H9 (cell line): ENCODE results near the gene BRS3. TPM values are rescaled to one million over a fixed set of nuclear protein-coding genes. Genes with fewer than 3 reads are reported as not detected.

ENCODE experiments used
- DNase-seq: peaks from one replicate; pipeline ENCODE4 v3.0.0-alpha.2; 2017
- H2AFZ ChIP-seq: one replicate; pipeline ENCODE4 v1.6.1; 2013; ENCODE audit warnings: mild to moderate bottlenecking, low read length, control low read depth, moderate library complexity
- H2AK5ac ChIP-seq: 2 replicates; pipeline ENCODE4 v1.6.1; 2013; ENCODE audit warnings: low read length, control low read depth, mixed read lengths; ENCODE audit not compliant: insufficient read length
- H2BK120ac ChIP-seq: one replicate; pipeline ENCODE4 v1.6.1; 2013; ENCODE audit warnings: low read depth, mild to moderate bottlenecking, low read length, control low read depth, inconsistent platforms; ENCODE audit not compliant: poor library complexity, severe bottlenecking
- H2BK12ac ChIP-seq: 2 replicates; pipeline ENCODE4 v1.6.1; 2013; ENCODE audit warnings: low read length, control low read depth, mixed read lengths, low read depth; ENCODE audit not compliant: insufficient read length
- H2BK15ac ChIP-seq: 2 replicates; pipeline ENCODE4 v1.6.1; 2013; ENCODE audit warnings: low read depth, low read length, control low read depth
- H2BK20ac ChIP-seq: one replicate; pipeline ENCODE4 v1.6.1; 2013; ENCODE audit warnings: low read depth, mild to moderate bottlenecking, low read length, control low read depth, inconsistent platforms; ENCODE audit not compliant: poor library complexity, severe bottlenecking
- H2BK5ac ChIP-seq: 2 replicates; pipeline ENCODE4 v1.6.1; 2013; ENCODE audit warnings: low read length, control low read depth, mixed read lengths; ENCODE audit not compliant: insufficient read length
- H3K14ac ChIP-seq: 2 replicates; pipeline ENCODE4 v1.6.1; 2013; ENCODE audit warnings: low read length, control low read depth; ENCODE audit not compliant: insufficient read depth
- H3K18ac ChIP-seq: 2 replicates; pipeline ENCODE4 v1.6.1; 2013; ENCODE audit warnings: low read depth, mild to moderate bottlenecking, mixed read lengths, low read length, control low read depth; ENCODE audit not compliant: insufficient read length
- H3K23ac ChIP-seq: 2 replicates; pipeline ENCODE4 v1.6.1; 2013; ENCODE audit warnings: low read length, control low read depth, mixed read lengths, low read depth; ENCODE audit not compliant: insufficient read length
- H3K23me2 ChIP-seq: 2 replicates; pipeline ENCODE4 v1.6.1; 2013; ENCODE audit warnings: low read depth, mild to moderate bottlenecking, mixed read lengths, low read length, control low read depth; ENCODE audit not compliant: insufficient read length, poor library complexity, severe bottlenecking
- H3K27ac ChIP-seq: 2 replicates; pipeline ENCODE4 v1.5.1; 2013; ENCODE audit warnings: low read length, control low read depth, mixed read lengths, low read depth; ENCODE audit not compliant: insufficient read length
- H3K27me3 ChIP-seq: 2 replicates; pipeline ENCODE4 v1.6.1; 2013; ENCODE audit warnings: low read length, control low read depth, inconsistent platforms; ENCODE audit not compliant: insufficient read depth
- H3K4ac ChIP-seq: 2 replicates; pipeline ENCODE4 v1.6.1; 2013; ENCODE audit warnings: low read depth, mild to moderate bottlenecking, control low read depth, inconsistent platforms, low read length, moderate library complexity
- H3K4me1 ChIP-seq: 2 replicates; pipeline ENCODE4 v1.6.1; 2013; ENCODE audit warnings: low read length, control low read depth, inconsistent platforms; ENCODE audit not compliant: insufficient read depth
- H3K4me2 ChIP-seq: 2 replicates; pipeline ENCODE4 v1.6.1; 2013; ENCODE audit warnings: low read length, control low read depth, mixed read lengths; ENCODE audit not compliant: insufficient read length, insufficient read depth
- H3K56ac ChIP-seq: 2 replicates; pipeline ENCODE4 v1.6.1; 2013; ENCODE audit warnings: low read depth, mild to moderate bottlenecking, mixed read lengths, low read length, control low read depth; ENCODE audit not compliant: insufficient read length
- H3K79me1 ChIP-seq: 2 replicates; pipeline ENCODE4 v1.6.1; 2013; ENCODE audit warnings: low read depth, mild to moderate bottlenecking, moderate library complexity, low read length, control low read depth, inconsistent platforms; ENCODE audit not compliant: insufficient read depth, poor library complexity, severe bottlenecking
- H3K79me2 ChIP-seq: 2 replicates; pipeline ENCODE4 v1.6.1; 2013; ENCODE audit warnings: low read length, control low read depth, inconsistent platforms; ENCODE audit not compliant: insufficient read depth
- H3K9ac ChIP-seq: 2 replicates; pipeline ENCODE4 v1.6.1; 2013; ENCODE audit warnings: low read length, control low read depth, mixed read lengths; ENCODE audit not compliant: insufficient read length; ENCODE audit errors: extremely low read depth
- H3K9me3 ChIP-seq: one replicate; pipeline ENCODE4 v1.6.1; 2013; ENCODE audit warnings: low read depth, low read length, inconsistent platforms; ENCODE audit not compliant: control insufficient read depth
- H3T11ph ChIP-seq: one replicate; pipeline ENCODE4 v1.6.1; 2013; ENCODE audit warnings: mild to moderate bottlenecking, low read length, control low read depth, inconsistent platforms
- H4K20me1 ChIP-seq: one replicate; pipeline ENCODE4 v1.6.1; 2013; ENCODE audit not compliant: control insufficient read depth, insufficient read length, insufficient read depth
- H4K5ac ChIP-seq: 2 replicates; pipeline ENCODE4 v1.6.1; 2013; ENCODE audit warnings: low read depth, mild to moderate bottlenecking, mixed read lengths, low read length, control low read depth; ENCODE audit not compliant: insufficient read length
- H4K8ac ChIP-seq: replicated peaks from 2 replicates; pipeline ENCODE4 v1.6.1; 2013; ENCODE audit warnings: low read length, control low read depth, mixed read lengths, low read depth; ENCODE audit not compliant: insufficient read length
- H4K91ac ChIP-seq: 2 replicates; pipeline ENCODE4 v1.6.1; 2013; ENCODE audit warnings: low read depth, mild to moderate bottlenecking, moderate library complexity, mixed read lengths, low read length, control low read depth; ENCODE audit not compliant: insufficient read length
- H3K27ac Mint-ChIP-seq, 3 experiments: 2 replicates in 2 of 3; 3 replicates in 1 of 3; pipeline ENCODE4 v1.8.0; 2020 to 2021; ENCODE audit warnings: mixed read lengths in 3 of 3, mild to moderate bottlenecking in 1 of 3, moderate library complexity in 1 of 3
- H3K27me3 Mint-ChIP-seq: 2 replicates; pipeline ENCODE4 v1.8.0; 2021; ENCODE audit warnings: low read depth, mild to moderate bottlenecking, moderate library complexity, mixed read lengths
- H3K36me3 Mint-ChIP-seq, 3 experiments: 2 replicates in 2 of 3; 3 replicates in 1 of 3; pipeline ENCODE4 v1.8.0; 2020 to 2021; ENCODE audit warnings: low read depth in 3 of 3, mixed read lengths in 3 of 3; ENCODE audit not compliant: insufficient read depth in 1 of 3
- H3K4me1 Mint-ChIP-seq, 2 experiments: 2 replicates each; pipeline ENCODE4 v1.8.0; 2020; ENCODE audit warnings: mixed read lengths in 2 of 2
- H3K4me3 Mint-ChIP-seq, 2 experiments: 2 replicates in 1 of 2; 3 replicates in 1 of 2; pipeline ENCODE4 v1.8.0; 2020 to 2021; ENCODE audit warnings: mild to moderate bottlenecking in 2 of 2, mixed read lengths in 2 of 2, moderate library complexity in 1 of 2
- H3K9me3 Mint-ChIP-seq, 2 experiments: 2 replicates in 1 of 2; 3 replicates in 1 of 2; pipeline ENCODE4 v1.8.0; 2020; ENCODE audit warnings: mild to moderate bottlenecking in 2 of 2, mixed read lengths in 2 of 2, moderate library complexity in 1 of 2
- WGBS: extraction: QIAGEN DNeasy Blood & Tissue Kit; methylation state at CpG from one replicate; pipeline ENCODE4 v1.1.7; 2013; ENCODE audit warnings: missing lambda C conversion rate, low lambda C conversion rate, mixed read lengths; ENCODE audit not compliant: insufficient read length; ENCODE audit errors: extremely low coverage; 5-methylcytosine and 5-hydroxymethylcytosine counted together
- total RNA-seq: library from RNA; stranded (reverse); gene quantifications from 2 replicates; pipeline ENCODE4 v1.2.1, GENCODE V29; 2021
- TF ChIP-seq, protein P1 (sequence below): fragments of 200-600 bp; sonication (generic); conservative IDR thresholded peaks from 3 replicates; pipeline ENCODE4 v1.8.0; 2021; ENCODE audit warnings: antibody characterized with exemption, mild to moderate bottlenecking

Gene BRS3
- total RNA-seq, 1 experiment from 2014 or later = not detected

GRCh38 chrX:136475236-136475635, 12.5 kb upstream of the BRS3 start:
- no peaks in the 10 kb centered on the region for H3K4me1 Mint-ChIP-seq
- H4K91ac ChIP-seq = no peak overlapping the region
- no peak overlapping the region for H4K8ac ChIP-seq
- H2BK5ac ChIP-seq = no peak overlapping the region
- no peak overlapping the region for H3K23ac ChIP-seq
- TF ChIP-seq, protein P1, sequence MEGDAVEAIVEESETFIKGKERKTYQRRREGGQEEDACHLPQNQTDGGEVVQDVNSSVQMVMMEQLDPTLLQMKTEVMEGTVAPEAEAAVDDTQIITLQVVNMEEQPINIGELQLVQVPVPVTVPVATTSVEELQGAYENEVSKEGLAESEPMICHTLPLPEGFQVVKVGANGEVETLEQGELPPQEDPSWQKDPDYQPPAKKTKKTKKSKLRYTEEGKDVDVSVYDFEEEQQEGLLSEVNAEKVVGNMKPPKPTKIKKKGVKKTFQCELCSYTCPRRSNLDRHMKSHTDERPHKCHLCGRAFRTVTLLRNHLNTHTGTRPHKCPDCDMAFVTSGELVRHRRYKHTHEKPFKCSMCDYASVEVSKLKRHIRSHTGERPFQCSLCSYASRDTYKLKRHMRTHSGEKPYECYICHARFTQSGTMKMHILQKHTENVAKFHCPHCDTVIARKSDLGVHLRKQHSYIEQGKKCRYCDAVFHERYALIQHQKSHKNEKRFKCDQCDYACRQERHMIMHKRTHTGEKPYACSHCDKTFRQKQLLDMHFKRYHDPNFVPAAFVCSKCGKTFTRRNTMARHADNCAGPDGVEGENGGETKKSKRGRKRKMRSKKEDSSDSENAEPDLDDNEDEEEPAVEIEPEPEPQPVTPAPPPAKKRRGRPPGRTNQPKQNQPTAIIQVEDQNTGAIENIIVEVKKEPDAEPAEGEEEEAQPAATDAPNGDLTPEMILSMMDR = no peak
- no peak overlapping the region for H3T11ph ChIP-seq
- H3K27me3 Mint-ChIP-seq = peaks cover 4% of the 10 kb centered on the region
- no peak overlapping the region for H3K27ac Mint-ChIP-seq
- no CpG with 5 or more reads among the region's 3 CpGs for WGBS
- no peak overlapping the region for H4K5ac ChIP-seq
- no peak overlapping the region for H3K9ac ChIP-seq
- H2BK20ac ChIP-seq = no peak overlapping the region
- no peak overlapping the region for H2BK15ac ChIP-seq
- no peaks in the 10 kb centered on the region for H3K79me1 ChIP-seq
- H3K36me3 Mint-ChIP-seq = peaks cover 0 to 5% (median 0%) of the 10 kb centered on the region in 3 experiments; a peak in 2 of 7 replicates
- no peaks in the 10 kb centered on the region for H3K4me1 ChIP-seq
- H3K56ac ChIP-seq = no peak overlapping the region
- H3K27me3 ChIP-seq = no peaks in the 10 kb centered on the region
- peaks cover 59% of the 10 kb centered on the region for H3K9me3 ChIP-seq
- H3K27ac ChIP-seq = no peak overlapping the region
- no peak for DNase-seq
- no peak overlapping the region for H3K4me2 ChIP-seq
- no peaks in the 10 kb centered on the region for H4K20me1 ChIP-seq
- H2AK5ac ChIP-seq = no peak overlapping the region
- no peaks in the 10 kb centered on the region for H3K23me2 ChIP-seq
- peaks cover 52 to 63% of the 10 kb centered on the region in 2 experiments for H3K9me3 Mint-ChIP-seq
- H3K18ac ChIP-seq = no peak overlapping the region
- H2BK120ac ChIP-seq = no peak overlapping the region
- no peak overlapping the region for H3K14ac ChIP-seq
- no peak overlapping the region for H3K4ac ChIP-seq
- no peak overlapping the region for H2BK12ac ChIP-seq
- H3K4me3 Mint-ChIP-seq = no peak overlapping the region
- no peaks in the 10 kb centered on the region for H3K79me2 ChIP-seq
- H2AFZ ChIP-seq = no peak overlapping the region
